Measurements from ENCODE around the gene NECAB3. TPM values are rescaled to one million over a fixed set of nuclear protein-coding genes. Genes with fewer than 3 reads are reported as not detected.

The NECAB3 gene
- 56.0 and 63.3 TPM in 2 replicates for total RNA-seq
- long read RNA-seq, partial matches to known transcripts: 0 of 2 reads
- long read RNA-seq, other reads (novel, unspliced or antisense): 2 of 2 reads

GRCh38 chr20:33674294-33675135, at the start of gene NECAB3:
TSS of gene NECAB3 (minus strand) at chr20:33674428. CDS start at chr20:33674352, 76 bp downstream.
- Mint-ChIP-seq H3K27me3 (ENCODE audit: low read depth) (peaks cover 15% of the 10 kb centered on the region), H3K27ac (ENCODE audit: unreplicated experiment) (peak within 1 kb of the TSS; percentile 95), H3K4me1 (peaks cover 56% of the 10 kb centered on the region), H3K4me3 (peak within 1 kb of the TSS; percentile 90), H3K36me3 (ENCODE audit: low read depth) (peaks cover 9% of the 10 kb centered on the region), H3K9me3 (no peaks in the 10 kb centered on the region)
- peak; percentile 81 for DNase-seq (ENCODE audit: low read depth, low spot score)
- TF ChIP-seq, protein P1, sequence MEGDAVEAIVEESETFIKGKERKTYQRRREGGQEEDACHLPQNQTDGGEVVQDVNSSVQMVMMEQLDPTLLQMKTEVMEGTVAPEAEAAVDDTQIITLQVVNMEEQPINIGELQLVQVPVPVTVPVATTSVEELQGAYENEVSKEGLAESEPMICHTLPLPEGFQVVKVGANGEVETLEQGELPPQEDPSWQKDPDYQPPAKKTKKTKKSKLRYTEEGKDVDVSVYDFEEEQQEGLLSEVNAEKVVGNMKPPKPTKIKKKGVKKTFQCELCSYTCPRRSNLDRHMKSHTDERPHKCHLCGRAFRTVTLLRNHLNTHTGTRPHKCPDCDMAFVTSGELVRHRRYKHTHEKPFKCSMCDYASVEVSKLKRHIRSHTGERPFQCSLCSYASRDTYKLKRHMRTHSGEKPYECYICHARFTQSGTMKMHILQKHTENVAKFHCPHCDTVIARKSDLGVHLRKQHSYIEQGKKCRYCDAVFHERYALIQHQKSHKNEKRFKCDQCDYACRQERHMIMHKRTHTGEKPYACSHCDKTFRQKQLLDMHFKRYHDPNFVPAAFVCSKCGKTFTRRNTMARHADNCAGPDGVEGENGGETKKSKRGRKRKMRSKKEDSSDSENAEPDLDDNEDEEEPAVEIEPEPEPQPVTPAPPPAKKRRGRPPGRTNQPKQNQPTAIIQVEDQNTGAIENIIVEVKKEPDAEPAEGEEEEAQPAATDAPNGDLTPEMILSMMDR (conservative IDR thresholded peaks at IDR 0.05): no peak

DNA sequence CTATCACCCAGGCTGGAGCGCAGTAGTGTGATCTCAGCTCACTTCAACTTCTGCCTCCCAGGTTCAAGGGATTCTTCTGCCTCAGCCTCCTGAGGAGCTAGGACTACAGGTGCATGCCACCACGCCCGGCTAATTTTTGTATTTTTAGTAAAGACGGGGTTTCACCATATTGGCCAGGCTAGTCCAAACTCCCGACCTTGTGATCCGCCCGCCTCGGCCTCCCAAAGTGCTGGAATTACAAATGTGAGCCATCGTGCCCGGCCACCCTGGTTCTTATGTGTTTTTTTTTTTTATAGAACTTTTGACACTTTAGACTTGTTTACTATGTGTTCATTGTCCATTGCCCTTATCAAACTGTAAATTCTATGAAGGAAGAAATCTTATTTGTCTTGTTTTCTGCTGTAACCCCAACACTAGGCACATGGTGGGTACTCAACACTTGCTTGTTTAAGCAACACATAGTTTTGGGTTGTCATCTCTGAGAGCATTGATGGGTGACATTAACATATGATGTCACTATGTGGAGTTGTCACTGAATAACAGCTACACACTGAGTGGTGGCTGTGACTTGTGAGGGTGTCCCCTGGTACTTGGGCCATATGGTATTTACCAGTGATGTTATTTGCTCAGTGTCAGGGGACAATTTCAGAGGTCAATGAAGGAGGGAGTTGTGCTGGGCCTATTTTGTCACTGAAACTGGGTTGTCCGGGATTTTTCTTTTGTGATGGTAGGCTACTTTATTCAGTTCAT, 47.3 kb upstream of the NECAB3 start:
- Mint-ChIP-seq H3K36me3 (ENCODE audit: low read depth) (no peaks in the 10 kb centered on the region), H3K4me1 (peaks cover 13% of the 10 kb centered on the region), H3K4me3 (peak overlapping the region; percentile 51), H3K9me3 (peaks cover 3% of the 10 kb centered on the region), H3K27ac (ENCODE audit: unreplicated experiment) (no peak overlapping the region), H3K27me3 (ENCODE audit: low read depth) (no peaks in the 10 kb centered on the region)
- DNase-seq (ENCODE audit: low read depth, low spot score): no peak
- TF ChIP-seq, protein P1 (conservative IDR thresholded peaks at IDR 0.05): no peak

GRCh38 chr20:33719989-33720709, 45.9 kb upstream of the NECAB3 start, which contains the start of gene PXMP4:
TSS of gene PXMP4 (minus strand) at chr20:33720310. CDS start at chr20:33720207, 103 bp downstream.
- H3K27me3 Mint-ChIP-seq (ENCODE audit: low read depth): no peaks in the 10 kb centered on the region
- H3K9me3 Mint-ChIP-seq: peaks cover 3% of the 10 kb centered on the region
- peaks cover 13% of the 10 kb centered on the region for H3K4me1 Mint-ChIP-seq
- H3K27ac Mint-ChIP-seq (ENCODE audit: unreplicated experiment): peak within 1 kb of the TSS; percentile 82
- peak; percentile 62 for DNase-seq (ENCODE audit: low read depth, low spot score)
- H3K4me3 Mint-ChIP-seq: peak within 1 kb of the TSS; percentile 56
- TF ChIP-seq, protein P1 (conservative IDR thresholded peaks at IDR 0.05): no peak
- no peaks in the 10 kb centered on the region for H3K36me3 Mint-ChIP-seq (ENCODE audit: low read depth)

DNA sequence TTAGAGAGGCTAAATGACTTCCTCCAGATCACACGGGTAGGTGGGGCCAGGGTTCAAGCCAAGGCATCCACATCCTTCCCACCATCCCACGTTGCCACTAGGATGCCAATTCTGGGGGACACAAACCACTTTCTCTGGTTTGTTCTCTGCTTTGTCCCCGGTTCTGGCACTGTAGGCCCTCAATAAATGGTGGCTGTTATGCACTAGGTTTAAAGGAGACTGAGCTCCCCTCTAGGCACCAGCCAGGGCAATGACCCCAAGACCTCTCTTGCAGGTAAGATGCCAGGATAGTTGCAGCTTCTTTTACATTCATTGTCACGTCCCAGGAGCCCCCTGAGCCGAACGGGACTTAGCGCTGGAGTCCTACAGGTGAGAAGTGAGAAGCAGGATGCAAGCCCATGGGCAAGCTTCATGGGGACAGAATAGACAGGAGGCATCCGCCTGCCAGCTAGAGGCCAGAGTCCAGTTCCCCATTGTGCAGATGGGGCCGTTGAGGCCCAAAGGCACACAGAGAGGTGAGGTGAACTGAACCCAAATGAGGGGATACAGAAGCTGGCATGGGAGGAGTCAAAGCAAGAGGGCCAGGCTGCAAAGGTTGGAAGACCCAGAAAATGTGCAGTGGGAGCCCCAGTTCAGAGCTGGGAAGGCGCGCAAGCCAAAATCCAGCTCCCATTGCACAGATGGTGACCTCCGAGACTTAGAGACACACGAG, 45.2 kb upstream of the NECAB3 start:
- H3K4me3 Mint-ChIP-seq: peak overlapping the region; percentile 56
- TF ChIP-seq, protein P1 (conservative IDR thresholded peaks at IDR 0.05): no peak
- H3K27me3 Mint-ChIP-seq (ENCODE audit: low read depth): no peaks in the 10 kb centered on the region
- peak overlapping the region; percentile 82 for H3K27ac Mint-ChIP-seq (ENCODE audit: unreplicated experiment)
- H3K36me3 Mint-ChIP-seq (ENCODE audit: low read depth): no peaks in the 10 kb centered on the region
- peaks cover 3% of the 10 kb centered on the region for H3K9me3 Mint-ChIP-seq
- peaks cover 11% of the 10 kb centered on the region for H3K4me1 Mint-ChIP-seq
- DNase-seq (ENCODE audit: low read depth, low spot score): no peak

All from neural crest cell (in vitro differentiated cells).